Loucy (cell line): ENCODE measurements around the gene GLDC.

Experiments
- H2AFZ ChIP-seq: fragments of 200-600 bp; sonication (generic); 2 replicates; pipeline ENCODE4 v1.6.0; 2016; ENCODE audit warnings: antibody characterized with exemption, mild to moderate bottlenecking, low read length, moderate library complexity
- H3F3A ChIP-seq: fragments of 200-600 bp; 2 replicates; pipeline ENCODE4 v1.6.0; 2016; ENCODE audit warnings: antibody characterized with exemption, low read depth, mild to moderate bottlenecking
- H3K27me3 ChIP-seq: fragments of 200-600 bp; sonication (generic); 2 replicates; pipeline ENCODE4 v1.6.1; 2014; ENCODE audit warnings: low read length, mild to moderate bottlenecking; ENCODE audit not compliant: insufficient read depth, poor library complexity, severe bottlenecking
- H3K36me3 ChIP-seq: fragments of 200-600 bp; sonication (generic); 2 replicates; pipeline ENCODE4 v1.6.1; 2016; ENCODE audit warnings: low read length; ENCODE audit not compliant: insufficient read depth
- H3K4me1 ChIP-seq: fragments of 200-600 bp; sonication (generic); 2 replicates; pipeline ENCODE4 v1.5.1; 2014; ENCODE audit warnings: low read length, mild to moderate bottlenecking; ENCODE audit not compliant: insufficient read depth, poor library complexity, severe bottlenecking
- H3K4me2 ChIP-seq: fragments of 200-600 bp; sonication (generic); 2 replicates; pipeline ENCODE4 v1.6.0; 2014; ENCODE audit warnings: antibody characterized with exemption, low read length, low read depth, mild to moderate bottlenecking; ENCODE audit not compliant: poor library complexity, severe bottlenecking
- H3K4me3 ChIP-seq: fragments of 200-600 bp; sonication (generic); 2 replicates; pipeline ENCODE4 v1.5.1; 2014; ENCODE audit warnings: low read length, mild to moderate bottlenecking, mixed read lengths; ENCODE audit not compliant: poor library complexity, severe bottlenecking
- H3K79me2 ChIP-seq: fragments of 200-600 bp; sonication (generic); 2 replicates; pipeline ENCODE4 v1.6.1; 2014; ENCODE audit warnings: low read length; ENCODE audit not compliant: insufficient read depth
- H3K9ac ChIP-seq: fragments of 200-600 bp; sonication (generic); 2 replicates; pipeline ENCODE4 v1.6.0; 2014; ENCODE audit warnings: mild to moderate bottlenecking, low read depth, low read length, moderate library complexity; ENCODE audit not compliant: poor library complexity, severe bottlenecking
- H3K9me2 ChIP-seq: fragments of 200-600 bp; sonication (generic); replicated peaks from 2 replicates; pipeline ENCODE4 v1.6.1; 2016; ENCODE audit warnings: low read depth, low read length, mixed read lengths
- H3K9me3 ChIP-seq: fragments of 200-600 bp; sonication (generic); 2 replicates; pipeline ENCODE4 v1.6.1; 2014; ENCODE audit warnings: mild to moderate bottlenecking, antibody characterized with exemption, low read length, low read depth; ENCODE audit not compliant: insufficient read depth
- H4K20me1 ChIP-seq: fragments of 200-600 bp; sonication (generic); 2 replicates; pipeline ENCODE4 v1.6.0; 2014; ENCODE audit warnings: antibody characterized with exemption, low read length, mild to moderate bottlenecking; ENCODE audit not compliant: insufficient read depth, poor library complexity, severe bottlenecking
- EZH2phosphoT487 ChIP-seq: fragments of 200-600 bp; IDR thresholded peaks from 2 replicates; pipeline ENCODE4 v1.6.1; 2018; ENCODE audit warnings: antibody characterized with exemption, mild to moderate bottlenecking, moderate library complexity, borderline replicate concordance
- TF ChIP-seq, protein P1 (sequence below): fragments of 200-600 bp; sonication (generic); conservative IDR thresholded peaks from 2 replicates; pipeline ENCODE4 v1.5.1; 2014; ENCODE audit warnings: mild to moderate bottlenecking, antibody characterized with exemption, low read length

The GLDC gene

DNA sequence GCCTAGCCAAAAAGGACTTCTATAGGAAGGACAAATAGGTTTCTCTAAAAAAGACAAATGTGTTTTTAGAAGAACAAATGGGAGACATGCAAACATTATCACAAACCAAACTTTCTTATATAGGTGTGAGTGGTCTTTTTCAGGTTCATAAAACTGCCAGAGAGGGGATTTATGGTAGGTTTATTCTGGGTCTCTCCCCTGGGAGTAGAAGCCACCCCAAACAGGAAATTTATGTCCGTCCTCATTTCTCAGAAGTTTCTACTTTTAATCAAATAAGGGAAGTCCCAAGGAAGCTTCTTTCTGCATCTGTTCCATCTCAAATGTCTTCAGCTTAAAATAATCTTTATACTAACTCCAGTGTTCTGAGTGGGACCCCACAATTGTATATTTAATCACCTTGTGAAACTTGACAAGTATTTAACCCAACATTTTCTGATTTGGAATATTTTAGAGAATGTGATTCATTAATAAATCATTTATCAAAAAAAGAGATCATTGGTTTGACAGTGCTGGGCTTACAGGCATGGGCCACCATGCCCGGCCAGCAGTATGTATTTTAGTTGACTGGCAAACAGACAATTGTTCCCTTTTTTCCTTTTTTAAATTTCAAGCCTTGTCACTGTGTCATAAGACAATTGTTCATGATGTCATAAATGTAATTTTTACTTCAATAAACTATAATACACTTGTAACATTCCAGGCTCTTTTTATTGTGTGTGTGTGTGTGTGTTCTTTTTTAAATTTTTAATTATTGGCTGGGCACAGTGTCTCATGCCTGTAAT, 44.6 kb upstream of the GLDC start:
- H3K4me2 ChIP-seq = peak overlapping the region; percentile 27
- H3K4me3 ChIP-seq = no peak overlapping the region
- H3K9ac ChIP-seq = no peak overlapping the region
- H3K4me1 ChIP-seq = peaks cover 10% of the 10 kb centered on the region
- H3F3A ChIP-seq = no peaks in the 10 kb centered on the region
- H3K79me2 ChIP-seq = no peaks in the 10 kb centered on the region
- H3K27me3 ChIP-seq = no peaks in the 10 kb centered on the region
- no peaks in the 10 kb centered on the region for H3K36me3 ChIP-seq
- H3K9me3 ChIP-seq = no peaks in the 10 kb centered on the region
- TF ChIP-seq, protein P1, sequence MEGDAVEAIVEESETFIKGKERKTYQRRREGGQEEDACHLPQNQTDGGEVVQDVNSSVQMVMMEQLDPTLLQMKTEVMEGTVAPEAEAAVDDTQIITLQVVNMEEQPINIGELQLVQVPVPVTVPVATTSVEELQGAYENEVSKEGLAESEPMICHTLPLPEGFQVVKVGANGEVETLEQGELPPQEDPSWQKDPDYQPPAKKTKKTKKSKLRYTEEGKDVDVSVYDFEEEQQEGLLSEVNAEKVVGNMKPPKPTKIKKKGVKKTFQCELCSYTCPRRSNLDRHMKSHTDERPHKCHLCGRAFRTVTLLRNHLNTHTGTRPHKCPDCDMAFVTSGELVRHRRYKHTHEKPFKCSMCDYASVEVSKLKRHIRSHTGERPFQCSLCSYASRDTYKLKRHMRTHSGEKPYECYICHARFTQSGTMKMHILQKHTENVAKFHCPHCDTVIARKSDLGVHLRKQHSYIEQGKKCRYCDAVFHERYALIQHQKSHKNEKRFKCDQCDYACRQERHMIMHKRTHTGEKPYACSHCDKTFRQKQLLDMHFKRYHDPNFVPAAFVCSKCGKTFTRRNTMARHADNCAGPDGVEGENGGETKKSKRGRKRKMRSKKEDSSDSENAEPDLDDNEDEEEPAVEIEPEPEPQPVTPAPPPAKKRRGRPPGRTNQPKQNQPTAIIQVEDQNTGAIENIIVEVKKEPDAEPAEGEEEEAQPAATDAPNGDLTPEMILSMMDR = no peak
- TF ChIP-seq EZH2phosphoT487 = no peak
- H4K20me1 ChIP-seq = no peaks in the 10 kb centered on the region
- no peaks in the 10 kb centered on the region for H3K9me2 ChIP-seq
- H2AFZ ChIP-seq = no peak overlapping the region

DNA sequence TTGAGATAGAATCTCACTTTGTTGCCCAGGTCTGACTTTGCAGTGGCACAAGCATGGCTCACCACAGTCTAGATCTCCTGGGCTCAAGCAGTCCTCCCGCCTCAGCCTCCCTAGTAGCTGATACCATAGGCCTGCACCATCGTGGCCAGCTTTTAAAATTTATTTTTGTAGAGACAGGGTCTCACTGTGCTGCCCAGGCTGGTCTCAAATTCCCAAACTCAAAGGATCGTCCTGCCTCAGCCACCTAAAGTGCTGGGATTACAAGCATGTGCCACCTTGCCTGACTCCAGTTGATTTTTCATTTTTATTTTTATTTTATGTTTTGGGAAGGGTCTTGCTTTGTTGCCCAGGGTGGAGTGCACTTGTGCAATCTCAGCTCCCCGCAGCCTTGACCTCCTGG, 41.7 kb upstream of the GLDC start:
- Histone ChIP-seq H3K4me2 (no peak overlapping the region), H3K36me3 (no peaks in the 10 kb centered on the region), H3K9ac (no peak overlapping the region), H3K27me3 (no peaks in the 10 kb centered on the region), H4K20me1 (no peaks in the 10 kb centered on the region), H3K9me3 (no peaks in the 10 kb centered on the region), H3K4me1 (peaks cover 25% of the 10 kb centered on the region), H3K79me2 (peaks cover 24% of the 10 kb centered on the region), H3K9me2 (no peaks in the 10 kb centered on the region), H3F3A (no peaks in the 10 kb centered on the region), H3K4me3 (no peak overlapping the region), H2AFZ (no peak overlapping the region)
- TF ChIP-seq, protein P1 = no peak
- no peak for TF ChIP-seq EZH2phosphoT487

DNA sequence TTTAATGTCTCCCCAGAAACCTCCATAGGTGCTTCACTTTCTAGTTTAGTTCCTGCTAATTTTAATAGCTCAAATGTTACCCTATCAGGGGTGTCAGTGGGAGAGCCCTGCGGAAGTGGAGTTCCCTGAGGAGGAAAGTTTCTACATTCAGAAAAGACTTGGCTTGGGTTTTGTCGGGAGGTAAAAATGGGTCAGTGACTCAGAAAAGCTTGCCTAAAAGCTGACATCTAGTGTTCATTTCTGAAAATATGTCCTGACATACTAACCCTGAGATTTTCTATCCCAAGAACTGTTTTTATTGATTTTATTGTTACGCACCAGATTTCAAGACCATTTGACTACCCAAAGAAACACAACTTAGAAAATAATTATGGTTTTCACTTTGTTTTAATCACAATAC, 40.9 kb upstream of the GLDC start:
- Histone ChIP-seq H3K9me2 (no peaks in the 10 kb centered on the region), H3K36me3 (no peaks in the 10 kb centered on the region), H3K27me3 (no peaks in the 10 kb centered on the region), H3K79me2 (peaks cover 29% of the 10 kb centered on the region), H3K9ac (no peak overlapping the region), H2AFZ (no peak overlapping the region), H3K4me3 (no peak overlapping the region), H3K4me1 (peaks cover 25% of the 10 kb centered on the region), H4K20me1 (no peaks in the 10 kb centered on the region), H3K4me2 (no peak overlapping the region), H3K9me3 (no peaks in the 10 kb centered on the region), H3F3A (no peaks in the 10 kb centered on the region)
- no peak for TF ChIP-seq EZH2phosphoT487
- TF ChIP-seq, protein P1 = peak; percentile 57
